Activated CD8-positive, alpha-beta memory T cell treated with anti-CD3 and anti-CD28 coated beads, Interleukin-2, amount 50 U/mL, for 1 hour (primary cell): ENCODE data around the gene PDCD2.
"Not testable (repeated sequence)": the region's sequence is repeated elsewhere in the genome, so short reads cannot be mapped to it uniquely, and the experiment has no call there.

ENCODE experiments used
- DNase-seq: peaks from one replicate; pipeline ENCODE4 v3.0.0-alpha.2; 2020; ENCODE audit errors: extremely low read depth

Gene PDCD2

GRCh38 chr6:170552765-170553533, 31.5 kb downstream of the PDCD2 start, which contains the start of gene PSMB1:
TSS of gene PSMB1 (minus strand) at chr6:170553307. CDS start at chr6:170553242, 65 bp downstream.
- peak; percentile 54 for DNase-seq

- no peak for DNase-seq
These were observed 39.0 kb downstream of the PDCD2 start for GRCh38 chr6:170545405-170545804.

- DNase-seq: no peak
These were observed 42.3 kb downstream of the PDCD2 start for GRCh38 chr6:170542031-170542719.

- DNase-seq: no peak
These were observed 47.1 kb downstream of the PDCD2 start for GRCh38 chr6:170537329-170537728.

GRCh38 chr6:170536671-170537070, 47.8 kb downstream of the PDCD2 start:
- no peak for DNase-seq

GRCh38 chr6:170535004-170535403, 49.4 kb downstream of the PDCD2 start:
- no peak for DNase-seq

GRCh38 chr6:170533792-170534191, 50.6 kb downstream of the PDCD2 start:
- no peak for DNase-seq

GRCh38 chr6:170532867-170533488, 51.5 kb downstream of the PDCD2 start:
- no peak for DNase-seq

GRCh38 chr6:170529839-170530469, 54.5 kb downstream of the PDCD2 start:
- peak; percentile 28 for DNase-seq

GRCh38 chr6:170527995-170528394, 56.4 kb downstream of the PDCD2 start:
- not testable (repeated sequence) for DNase-seq

- DNase-seq: no peak
These were observed 58.6 kb downstream of the PDCD2 start for GRCh38 chr6:170525795-170526194.
